Loucy (cell line): ENCODE measurements around the gene PPHLN1.

Experiments
- H2AFZ ChIP-seq: fragments of 200-600 bp; sonication (generic); 2 replicates; pipeline ENCODE4 v1.6.0; 2016; ENCODE audit warnings: antibody characterized with exemption, mild to moderate bottlenecking, low read length, moderate library complexity
- H3F3A ChIP-seq: fragments of 200-600 bp; 2 replicates; pipeline ENCODE4 v1.6.0; 2016; ENCODE audit warnings: antibody characterized with exemption, low read depth, mild to moderate bottlenecking
- H3K27me3 ChIP-seq: fragments of 200-600 bp; sonication (generic); 2 replicates; pipeline ENCODE4 v1.6.1; 2014; ENCODE audit warnings: low read length, mild to moderate bottlenecking; ENCODE audit not compliant: insufficient read depth, poor library complexity, severe bottlenecking
- H3K36me3 ChIP-seq: fragments of 200-600 bp; sonication (generic); 2 replicates; pipeline ENCODE4 v1.6.1; 2016; ENCODE audit warnings: low read length; ENCODE audit not compliant: insufficient read depth
- H3K4me1 ChIP-seq: fragments of 200-600 bp; sonication (generic); 2 replicates; pipeline ENCODE4 v1.5.1; 2014; ENCODE audit warnings: low read length, mild to moderate bottlenecking; ENCODE audit not compliant: insufficient read depth, poor library complexity, severe bottlenecking
- H3K4me2 ChIP-seq: fragments of 200-600 bp; sonication (generic); 2 replicates; pipeline ENCODE4 v1.6.0; 2014; ENCODE audit warnings: antibody characterized with exemption, low read length, low read depth, mild to moderate bottlenecking; ENCODE audit not compliant: poor library complexity, severe bottlenecking
- H3K4me3 ChIP-seq: fragments of 200-600 bp; sonication (generic); 2 replicates; pipeline ENCODE4 v1.5.1; 2014; ENCODE audit warnings: low read length, mild to moderate bottlenecking, mixed read lengths; ENCODE audit not compliant: poor library complexity, severe bottlenecking
- H3K79me2 ChIP-seq: fragments of 200-600 bp; sonication (generic); 2 replicates; pipeline ENCODE4 v1.6.1; 2014; ENCODE audit warnings: low read length; ENCODE audit not compliant: insufficient read depth
- H3K9ac ChIP-seq: fragments of 200-600 bp; sonication (generic); 2 replicates; pipeline ENCODE4 v1.6.0; 2014; ENCODE audit warnings: mild to moderate bottlenecking, low read depth, low read length, moderate library complexity; ENCODE audit not compliant: poor library complexity, severe bottlenecking
- H3K9me2 ChIP-seq: fragments of 200-600 bp; sonication (generic); replicated peaks from 2 replicates; pipeline ENCODE4 v1.6.1; 2016; ENCODE audit warnings: low read depth, low read length, mixed read lengths
- H3K9me3 ChIP-seq: fragments of 200-600 bp; sonication (generic); 2 replicates; pipeline ENCODE4 v1.6.1; 2014; ENCODE audit warnings: mild to moderate bottlenecking, antibody characterized with exemption, low read length, low read depth; ENCODE audit not compliant: insufficient read depth
- H4K20me1 ChIP-seq: fragments of 200-600 bp; sonication (generic); 2 replicates; pipeline ENCODE4 v1.6.0; 2014; ENCODE audit warnings: antibody characterized with exemption, low read length, mild to moderate bottlenecking; ENCODE audit not compliant: insufficient read depth, poor library complexity, severe bottlenecking
- CTCF ChIP-seq: fragments of 200-600 bp; sonication (generic); conservative IDR thresholded peaks from 2 replicates; pipeline ENCODE4 v1.5.1; 2014; ENCODE audit warnings: mild to moderate bottlenecking, antibody characterized with exemption, low read length
- EZH2phosphoT487 ChIP-seq: fragments of 200-600 bp; IDR thresholded peaks from 2 replicates; pipeline ENCODE4 v1.6.1; 2018; ENCODE audit warnings: antibody characterized with exemption, mild to moderate bottlenecking, moderate library complexity, borderline replicate concordance

Gene PPHLN1

GRCh38 chr12:42422785-42423184 lies 96.8 kb downstream of the PPHLN1 start:
- Histone ChIP-seq H3F3A (no peaks in the 10 kb centered on the region), H3K9ac (no peak overlapping the region), H3K4me1 (peaks cover 23% of the 10 kb centered on the region), H3K4me3 (no peak overlapping the region), H3K36me3 (peaks cover 9% of the 10 kb centered on the region), H3K27me3 (no peaks in the 10 kb centered on the region), H3K79me2 (no peaks in the 10 kb centered on the region), H4K20me1 (no peaks in the 10 kb centered on the region), H3K9me2 (no peaks in the 10 kb centered on the region), H2AFZ (no peak overlapping the region), H3K9me3 (no peaks in the 10 kb centered on the region), H3K4me2 (no peak overlapping the region)
- TF ChIP-seq EZH2phosphoT487 (no peak), CTCF (no peak)

GRCh38 chr12:42426746-42427145 lies 100.8 kb downstream of the PPHLN1 start:
- H3K4me1 ChIP-seq, result peaks cover 17% of the 10 kb centered on the region
- no peaks in the 10 kb centered on the region for H3F3A ChIP-seq
- no peaks in the 10 kb centered on the region for H3K27me3 ChIP-seq
- peaks cover 12% of the 10 kb centered on the region; the same call in 1 of the 2 replicates for H3K36me3 ChIP-seq
- H3K9me2 ChIP-seq, result no peaks in the 10 kb centered on the region
- H3K4me2 ChIP-seq, result no peak overlapping the region
- no peak for TF ChIP-seq EZH2phosphoT487
- no peak for TF ChIP-seq CTCF
- no peaks in the 10 kb centered on the region for H3K9me3 ChIP-seq
- no peaks in the 10 kb centered on the region for H4K20me1 ChIP-seq
- no peak overlapping the region for H2AFZ ChIP-seq
- no peak overlapping the region for H3K4me3 ChIP-seq
- H3K9ac ChIP-seq, result no peak overlapping the region
- H3K79me2 ChIP-seq, result no peaks in the 10 kb centered on the region

- Histone ChIP-seq H4K20me1 (no peaks in the 10 kb centered on the region), H3K4me2 (no peak overlapping the region), H3K9ac (no peak overlapping the region), H3K9me3 (no peaks in the 10 kb centered on the region), H2AFZ (no peak overlapping the region), H3K4me1 (peaks cover 10% of the 10 kb centered on the region), H3F3A (no peaks in the 10 kb centered on the region), H3K79me2 (no peaks in the 10 kb centered on the region), H3K36me3 (peaks cover 21% of the 10 kb centered on the region; the same call in 1 of the 2 replicates), H3K9me2 (no peaks in the 10 kb centered on the region), H3K4me3 (no peak overlapping the region), H3K27me3 (no peaks in the 10 kb centered on the region)
- TF ChIP-seq CTCF, result no peak
- TF ChIP-seq EZH2phosphoT487, result no peak
These were observed 102.9 kb downstream of the PPHLN1 start for GRCh38 chr12:42428850-42429249.
